Spleen (tissue), 7 donors: ENCODE measurements around the gene SAXO2.
"Not testable (repeated sequence)": the region's sequence is repeated elsewhere in the genome, so short reads cannot be mapped to it uniquely, and the experiment has no call there.

Experiments
- POLR2A ChIP-seq, 3 donors: fragments of 450-650 bp; IDR thresholded peaks; one replicate each; pipeline ENCODE4 v1.5.1; 2017; ENCODE audit warnings: antibody characterized with exemption in 3 of 3, mild to moderate bottlenecking in 1 of 3
- TF ChIP-seq, protein P1 (sequence below), 11 experiments: fragments of 200-600 bp in 7 of 11; fragments of 450-650 bp in 4 of 11; sonication (generic) in 4 of 11; IDR thresholded peaks in 8 of 11; conservative IDR thresholded peaks in 3 of 11; 1 replicate in 7 of 11; 2 replicates in 4 of 11; pipeline versions ENCODE4 v1.4.0 to v1.8.0; 2016 to 2021; ENCODE audit warnings: antibody characterized with exemption in 11 of 11, inconsistent platforms in 4 of 11, mild to moderate bottlenecking in 1 of 11
- donor health status: DM: no; HTN: no; CAD: no; lungs with moderate emphysema.
- donor health status: DM: no; HTN: no; CAD: no.
- donor health status: DM: no; HTN: no; CAD: no.

DNA sequence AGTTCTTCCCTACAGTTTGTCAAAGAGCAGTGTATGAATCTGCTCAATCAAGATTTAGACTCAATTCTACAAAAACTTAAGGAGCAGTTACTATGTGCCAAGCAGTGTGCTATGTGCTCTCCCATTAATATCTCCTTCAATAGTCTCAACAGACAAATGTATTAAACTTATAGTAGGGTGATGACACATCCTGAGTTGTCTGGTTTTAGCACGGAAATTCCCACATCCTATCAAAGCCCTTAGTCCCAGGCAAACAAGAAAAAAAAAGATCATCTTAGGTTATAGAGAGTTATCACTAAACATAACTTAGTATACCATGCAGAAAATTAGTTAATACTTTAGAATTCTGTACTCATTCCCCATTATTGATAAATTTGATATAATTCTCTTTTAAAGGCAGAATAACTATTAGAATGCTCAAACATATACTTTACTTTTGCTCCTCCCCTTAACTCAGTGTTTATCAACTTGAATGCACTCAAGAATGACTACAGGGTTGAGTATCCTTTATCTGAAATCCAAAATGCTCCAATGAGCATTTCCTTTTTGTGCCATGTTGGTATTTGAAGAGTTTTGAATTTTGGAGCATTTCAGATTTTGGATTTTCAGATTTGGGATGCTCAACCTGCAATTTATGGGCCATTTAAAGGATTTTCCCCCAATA is 20.6 kb upstream of the SAXO2 start:
- TF ChIP-seq POLR2A (IDR thresholded peaks at IDR 0.05): not testable (repeated sequence)
- TF ChIP-seq, protein P1, sequence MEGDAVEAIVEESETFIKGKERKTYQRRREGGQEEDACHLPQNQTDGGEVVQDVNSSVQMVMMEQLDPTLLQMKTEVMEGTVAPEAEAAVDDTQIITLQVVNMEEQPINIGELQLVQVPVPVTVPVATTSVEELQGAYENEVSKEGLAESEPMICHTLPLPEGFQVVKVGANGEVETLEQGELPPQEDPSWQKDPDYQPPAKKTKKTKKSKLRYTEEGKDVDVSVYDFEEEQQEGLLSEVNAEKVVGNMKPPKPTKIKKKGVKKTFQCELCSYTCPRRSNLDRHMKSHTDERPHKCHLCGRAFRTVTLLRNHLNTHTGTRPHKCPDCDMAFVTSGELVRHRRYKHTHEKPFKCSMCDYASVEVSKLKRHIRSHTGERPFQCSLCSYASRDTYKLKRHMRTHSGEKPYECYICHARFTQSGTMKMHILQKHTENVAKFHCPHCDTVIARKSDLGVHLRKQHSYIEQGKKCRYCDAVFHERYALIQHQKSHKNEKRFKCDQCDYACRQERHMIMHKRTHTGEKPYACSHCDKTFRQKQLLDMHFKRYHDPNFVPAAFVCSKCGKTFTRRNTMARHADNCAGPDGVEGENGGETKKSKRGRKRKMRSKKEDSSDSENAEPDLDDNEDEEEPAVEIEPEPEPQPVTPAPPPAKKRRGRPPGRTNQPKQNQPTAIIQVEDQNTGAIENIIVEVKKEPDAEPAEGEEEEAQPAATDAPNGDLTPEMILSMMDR (IDR thresholded peaks at IDR 0.05 in 8 of 11, conservative IDR thresholded peaks at IDR 0.05 in 3 of 11): not testable (repeated sequence)
